ENCODE data around the gene LAIR1. TPM values are rescaled to one million over a fixed set of nuclear protein-coding genes. Genes with fewer than 3 reads are reported as not detected.

LAIR1 gene
- total and polyA plus RNA-seq, 2 experiments from 2014 or later: 0.10 to 1.3 TPM

- H3K79me2 ChIP-seq (replicated peaks; ENCODE audit: insufficient read depth): no peaks in the 10 kb centered on the region
- H3K27ac ChIP-seq (ENCODE audit: low read depth): no peak overlapping the region
- H3K4me3 ChIP-seq: no peak overlapping the region
- no peaks in the 10 kb centered on the region for H3F3A ChIP-seq (replicated peaks; ENCODE audit: low read depth)
- H3K9me2 ChIP-seq (ENCODE audit: insufficient read depth): no peaks in the 10 kb centered on the region
- H3K4me1 Mint-ChIP-seq: peaks cover 9% of the 10 kb centered on the region; the same call in 2 of the 3 replicates
- H2AFZ ChIP-seq: no peak overlapping the region
- H3K27me3 Mint-ChIP-seq (ENCODE audit: insufficient read depth, low read depth, poor library complexity): peaks cover 8% of the 10 kb centered on the region
- no peak for TF ChIP-seq CTCF (conservative IDR thresholded peaks at IDR 0.05; ENCODE audit: low read depth in 2 of 2)
- TF ChIP-seq ZNF462 (CRISPR knock-in tag; IDR thresholded peaks at IDR 0.05): no peak
- TF ChIP-seq STAT1 (IDR thresholded peaks at IDR 0.05; ENCODE audit: unreplicated experiment): no peak
- TF ChIP-seq EZH2 (IDR thresholded peaks at IDR 0.05; ENCODE audit: low read depth, unreplicated experiment): no peak
- TF ChIP-seq POLR2AphosphoS5 (IDR thresholded peaks at IDR 0.05; ENCODE audit: low read depth): no peak
- TF ChIP-seq JUNB (IDR thresholded peaks at IDR 0.05; ENCODE audit: unreplicated experiment): no peak
- no peak for TF ChIP-seq ZNF114 (CRISPR knock-in tag; IDR thresholded peaks at IDR 0.05)
- TF ChIP-seq NANOG (IDR thresholded peaks at IDR 0.05; ENCODE audit: borderline replicate concordance): no peak
- no peak for TF ChIP-seq REST (IDR thresholded peaks at IDR 0.05; ENCODE audit: unreplicated experiment)
- TF ChIP-seq CREB1 (CRISPR knock-in tag; IDR thresholded peaks at IDR 0.05; ENCODE audit: low read depth): no peak
- no peak for TF ChIP-seq EZH2phosphoT487 (IDR thresholded peaks at IDR 0.05; ENCODE audit: unreplicated experiment)
- TF ChIP-seq ETS1 (IDR thresholded peaks at IDR 0.05): no peak
- TF ChIP-seq ZNF331 (CRISPR knock-in tag; IDR thresholded peaks at IDR 0.05; ENCODE audit: low read depth): no peak
- H3K4me1 ChIP-seq (ENCODE audit: insufficient read depth): 0 out of 2 replicates have a peak, but pooled peaks cover 3% of the 10 kb centered on the region
- H3K4me3 Mint-ChIP-seq: no peak overlapping the region
- H3K36me3 Mint-ChIP-seq (ENCODE audit: low read depth): no peaks in the 10 kb centered on the region
- no peak overlapping the region for H3K4me2 ChIP-seq
- H3K27ac Mint-ChIP-seq: no peak overlapping the region; the same call in 1 of the 2 replicates
- no peaks in the 10 kb centered on the region for H3K27me3 ChIP-seq (ENCODE audit: insufficient read depth)
- DNase-seq (ENCODE audit: low spot score) (no peak), ATAC-seq (no peak)
- no peaks in the 10 kb centered on the region for H4K20me1 ChIP-seq (replicated peaks; ENCODE audit: insufficient read depth)
- no peaks in the 10 kb centered on the region for H3K9me3 Mint-ChIP-seq
- H3K36me3 ChIP-seq (ENCODE audit: insufficient read depth): no peaks in the 10 kb centered on the region
Measured at GRCh38 chr19:54369082-54369687, 4.5 kb upstream of the LAIR1 start.

Data from GM23338 (cell line).